Neural cell (in vitro differentiated cells): ENCODE data around the gene CEP20.

ENCODE experiments used
- CTCF ChIP-seq: fragments of 450-650 bp; IDR thresholded peaks from 2 replicates; pipeline ENCODE4 v1.5.1; 2014; ENCODE audit warnings: antibody characterized with exemption, mild to moderate bottlenecking, moderate library complexity; ENCODE audit not compliant: poor library complexity, severe bottlenecking
- EP300 ChIP-seq: fragments of 450-650 bp; conservative IDR thresholded peaks from 2 replicates; pipeline ENCODE4 v1.6.1; 2014; ENCODE audit warnings: antibody characterized with exemption, mild to moderate bottlenecking, moderate library complexity; ENCODE audit not compliant: poor library complexity, severe bottlenecking
- EZH2 ChIP-seq: fragments of 200-600, 300-800 bp; shearing (Covaris generic), sonication (generic); IDR thresholded peaks from 2 replicates; pipeline ENCODE4 v1.6.1; 2014; ENCODE audit warnings: antibody characterized with exemption, low read length, borderline replicate concordance, mild to moderate bottlenecking; ENCODE audit not compliant: insufficient read depth, poor library complexity, severe bottlenecking
- MXI1 ChIP-seq: fragments of 450-650 bp; conservative IDR thresholded peaks from 2 replicates; pipeline ENCODE4 v1.6.1; 2014; ENCODE audit warnings: antibody characterized with exemption, mild to moderate bottlenecking; ENCODE audit not compliant: poor library complexity, severe bottlenecking
- POLR2AphosphoS5 ChIP-seq: IDR thresholded peaks from 2 replicates; pipeline ENCODE4 v1.6.1; 2012
- RAD21 ChIP-seq: fragments of 450-650 bp; conservative IDR thresholded peaks from 2 replicates; pipeline ENCODE4 v1.6.1; 2014; ENCODE audit warnings: antibody characterized with exemption, mild to moderate bottlenecking, moderate library complexity
- SMC3 ChIP-seq: fragments of 450-650 bp; conservative IDR thresholded peaks from 2 replicates; pipeline ENCODE4 v1.6.1; 2014; ENCODE audit warnings: antibody characterized with exemption, mild to moderate bottlenecking, moderate library complexity; ENCODE audit not compliant: poor library complexity
- TAF1 ChIP-seq: IDR thresholded peaks from 2 replicates; pipeline ENCODE4 v1.6.1; 2012; ENCODE audit warnings: low read depth
- TF ChIP-seq, protein P1 (sequence below): IDR thresholded peaks from 2 replicates; pipeline ENCODE4 v1.6.1; 2012; ENCODE audit warnings: borderline replicate concordance

- TF ChIP-seq CTCF (no peak), EZH2 (no peak), TAF1 (no peak), POLR2AphosphoS5 (no peak), MXI1 (no peak), SMC3 (no peak), EP300 (no peak), RAD21 (no peak)
- TF ChIP-seq, protein P1, sequence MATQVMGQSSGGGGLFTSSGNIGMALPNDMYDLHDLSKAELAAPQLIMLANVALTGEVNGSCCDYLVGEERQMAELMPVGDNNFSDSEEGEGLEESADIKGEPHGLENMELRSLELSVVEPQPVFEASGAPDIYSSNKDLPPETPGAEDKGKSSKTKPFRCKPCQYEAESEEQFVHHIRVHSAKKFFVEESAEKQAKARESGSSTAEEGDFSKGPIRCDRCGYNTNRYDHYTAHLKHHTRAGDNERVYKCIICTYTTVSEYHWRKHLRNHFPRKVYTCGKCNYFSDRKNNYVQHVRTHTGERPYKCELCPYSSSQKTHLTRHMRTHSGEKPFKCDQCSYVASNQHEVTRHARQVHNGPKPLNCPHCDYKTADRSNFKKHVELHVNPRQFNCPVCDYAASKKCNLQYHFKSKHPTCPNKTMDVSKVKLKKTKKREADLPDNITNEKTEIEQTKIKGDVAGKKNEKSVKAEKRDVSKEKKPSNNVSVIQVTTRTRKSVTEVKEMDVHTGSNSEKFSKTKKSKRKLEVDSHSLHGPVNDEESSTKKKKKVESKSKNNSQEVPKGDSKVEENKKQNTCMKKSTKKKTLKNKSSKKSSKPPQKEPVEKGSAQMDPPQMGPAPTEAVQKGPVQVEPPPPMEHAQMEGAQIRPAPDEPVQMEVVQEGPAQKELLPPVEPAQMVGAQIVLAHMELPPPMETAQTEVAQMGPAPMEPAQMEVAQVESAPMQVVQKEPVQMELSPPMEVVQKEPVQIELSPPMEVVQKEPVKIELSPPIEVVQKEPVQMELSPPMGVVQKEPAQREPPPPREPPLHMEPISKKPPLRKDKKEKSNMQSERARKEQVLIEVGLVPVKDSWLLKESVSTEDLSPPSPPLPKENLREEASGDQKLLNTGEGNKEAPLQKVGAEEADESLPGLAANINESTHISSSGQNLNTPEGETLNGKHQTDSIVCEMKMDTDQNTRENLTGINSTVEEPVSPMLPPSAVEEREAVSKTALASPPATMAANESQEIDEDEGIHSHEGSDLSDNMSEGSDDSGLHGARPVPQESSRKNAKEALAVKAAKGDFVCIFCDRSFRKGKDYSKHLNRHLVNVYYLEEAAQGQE = no peak
Measured at GRCh38 chr16:15924996-15925395, 36.6 kb upstream of the CEP20 start.
